Keratinocyte (primary cell): ENCODE measurements around the gene ADPGK. TPM values are rescaled to one million over a fixed set of nuclear protein-coding genes. Genes with fewer than 3 reads are reported as not detected.
"Not testable (repeated sequence)": the region's sequence is repeated elsewhere in the genome, so short reads cannot be mapped to it uniquely, and the experiment has no call there.

Source experiments
- DNase-seq: peaks from one replicate; pipeline ENCODE4 v3.0.0-alpha.2; 2011; ENCODE audit warnings: low read depth, missing footprints, low spot score
- FAIRE-seq: peaks from 2 replicates; lab custom pipeline; 2011; peaks lifted over from hg19 to GRCh38; lab: Jason Lieb, UNC
- H2AFZ ChIP-seq: 2 replicates; pipeline ENCODE4 v1.6.0; 2012; ENCODE audit warnings: low read length, control low read depth, inconsistent platforms; ENCODE audit not compliant: control insufficient read depth
- H3K27ac ChIP-seq: 2 replicates; pipeline ENCODE4 v1.5.1; 2011; ENCODE audit warnings: low read length; ENCODE audit not compliant: control insufficient read depth, insufficient read depth
- H3K27me3 ChIP-seq: 3 replicates; pipeline ENCODE4 v1.6.0; 2011; ENCODE audit warnings: low read length; ENCODE audit not compliant: control insufficient read depth, insufficient read depth; ENCODE audit errors: extremely low read depth
- H3K36me3 ChIP-seq, 2 experiments: 2 replicates in 1 of 2; 3 replicates in 1 of 2; pipeline ENCODE4 v1.5.1; 2011; ENCODE audit warnings: low read length in 2 of 2, mild to moderate bottlenecking in 1 of 2; ENCODE audit not compliant: control insufficient read depth in 2 of 2, insufficient read depth in 2 of 2; ENCODE audit errors: extremely low read depth in 1 of 2
- H3K4me1 ChIP-seq: 3 replicates; pipeline ENCODE4 v1.5.1; 2011; ENCODE audit warnings: low read length; ENCODE audit not compliant: control insufficient read depth, insufficient read depth; ENCODE audit errors: extremely low read depth
- H3K4me2 ChIP-seq: 3 replicates; pipeline ENCODE4 v1.6.0; 2011; ENCODE audit warnings: low read depth, low read length; ENCODE audit not compliant: control insufficient read depth, insufficient read depth; ENCODE audit errors: extremely low read depth
- H3K4me3 ChIP-seq, 3 experiments: fragments of 200-600 bp in 1 of 3; sonication (generic) in 1 of 3; 2 replicates in 2 of 3; 3 replicates in 1 of 3; pipeline ENCODE4 v1.5.1; 2011 to 2016; ENCODE audit warnings: low read length in 3 of 3, mild to moderate bottlenecking in 3 of 3, control low read depth in 2 of 3, inconsistent platforms in 1 of 3, low read depth in 1 of 3, mixed read lengths in 1 of 3, mixed run types in 1 of 3, moderate library complexity in 1 of 3; ENCODE audit not compliant: control insufficient read depth in 2 of 3, insufficient read depth in 2 of 3; ENCODE audit errors: extremely low read depth in 1 of 3
- H3K79me2 ChIP-seq: 2 replicates; pipeline ENCODE4 v1.6.0; 2012; ENCODE audit warnings: low read length; ENCODE audit not compliant: control insufficient read depth, insufficient read depth
- H3K9ac ChIP-seq: 3 replicates; pipeline ENCODE4 v1.6.0; 2011; ENCODE audit warnings: low read length; ENCODE audit not compliant: control insufficient read depth, insufficient read depth; ENCODE audit errors: extremely low read depth
- H3K9me1 ChIP-seq: 3 replicates; pipeline ENCODE4 v1.6.0; 2011; ENCODE audit warnings: low read length; ENCODE audit not compliant: control insufficient read depth, insufficient read depth; ENCODE audit errors: extremely low read depth
- H3K9me3 ChIP-seq: 2 replicates; pipeline ENCODE4 v1.5.1; 2012; ENCODE audit warnings: low read depth, low read length; ENCODE audit not compliant: control insufficient read depth
- H4K20me1 ChIP-seq: 3 replicates; pipeline ENCODE4 v1.6.0; 2011; ENCODE audit warnings: low read length; ENCODE audit not compliant: control insufficient read depth, insufficient read depth; ENCODE audit errors: extremely low read depth
- EZH2 ChIP-seq: IDR thresholded peaks from one replicate; pipeline ENCODE4 v1.6.1; 2012; ENCODE audit warnings: inconsistent platforms, mild to moderate bottlenecking, low read length, moderate library complexity
- dilution Hi-C: fragments of 300-500 bp; cut with MboI; formaldehyde crosslinking; loops from one replicate; pipeline ENCODE4 v1.7.0; 2020; ENCODE audit warnings: low sequenced_read_pairs; ENCODE audit not compliant: extremely low pct_ligation_motif_present
- polyA plus RNA-seq, 5 experiments: library from polyadenylated mRNA; depleted of rRNA in 3 of 5; stranded (reverse) in 3 of 5; stranded (forward) in 1 of 5; unstranded in 1 of 5; fragments of >200 nt; gene quantifications; 1 replicate in 1 of 5; 2 replicates in 3 of 5; 3 replicates in 1 of 5; pipeline versions ENCODE4 v1.2.1 to v1.2.3, GENCODE V29; 2011 to 2012; ENCODE audit warnings: missing spikeins in 2 of 5, low read depth in 1 of 5, low replicate concordance in 1 of 5
- TF ChIP-seq, protein P1 (sequence below), 3 experiments: IDR thresholded peaks in 1 of 3; conservative IDR thresholded peaks in 1 of 3; optimal IDR thresholded peaks in 1 of 3; 2 replicates in 2 of 3; 3 replicates in 1 of 3; pipeline versions ENCODE3 to v1.5.1; 2011; ENCODE audit warnings: low read length in 3 of 3, mild to moderate bottlenecking in 3 of 3, moderate library complexity in 2 of 3, control low read depth in 1 of 3, inconsistent platforms in 1 of 3; ENCODE audit not compliant: insufficient read depth in 2 of 3; ENCODE audit errors: extremely low read depth in 1 of 3

The ADPGK gene
- polyA plus RNA-seq, 1 donor (not counting 4 experiments of a cell fraction or from before 2014, with no cell fraction given) = 62.3 TPM

DNA sequence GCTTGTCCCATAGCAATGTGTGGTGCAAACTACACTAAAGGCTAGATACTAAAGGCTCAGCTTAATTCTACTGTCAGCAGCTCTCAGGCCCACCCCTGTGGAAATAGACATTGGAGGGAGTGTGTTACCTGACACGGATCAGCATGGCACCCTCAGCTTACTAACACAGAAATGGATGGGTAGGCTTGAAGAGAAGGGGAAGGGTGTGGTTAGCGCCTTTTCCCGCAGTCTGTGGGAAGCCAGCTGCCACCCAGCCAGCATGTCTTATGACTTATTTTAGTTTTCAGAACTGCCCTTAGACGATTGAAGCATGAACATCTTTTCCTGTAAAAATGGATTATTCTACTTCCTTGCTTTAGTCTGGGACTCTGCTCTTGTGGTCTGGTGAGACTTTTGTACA lies 25.8 kb upstream of the ADPGK start:
- H3K4me1 ChIP-seq = no peaks in the 10 kb centered on the region
- no peak overlapping the region for H2AFZ ChIP-seq
- no peaks in the 10 kb centered on the region for H4K20me1 ChIP-seq
- no peak overlapping the region for H3K4me2 ChIP-seq
- H3K9me1 ChIP-seq = no peaks in the 10 kb centered on the region
- no peak overlapping the region for H3K9ac ChIP-seq
- DNase-seq (no peak), FAIRE-seq (no peak)
- no peak overlapping the region for H3K27ac ChIP-seq
- no peaks in the 10 kb centered on the region for H3K9me3 ChIP-seq
- TF ChIP-seq, protein P1, sequence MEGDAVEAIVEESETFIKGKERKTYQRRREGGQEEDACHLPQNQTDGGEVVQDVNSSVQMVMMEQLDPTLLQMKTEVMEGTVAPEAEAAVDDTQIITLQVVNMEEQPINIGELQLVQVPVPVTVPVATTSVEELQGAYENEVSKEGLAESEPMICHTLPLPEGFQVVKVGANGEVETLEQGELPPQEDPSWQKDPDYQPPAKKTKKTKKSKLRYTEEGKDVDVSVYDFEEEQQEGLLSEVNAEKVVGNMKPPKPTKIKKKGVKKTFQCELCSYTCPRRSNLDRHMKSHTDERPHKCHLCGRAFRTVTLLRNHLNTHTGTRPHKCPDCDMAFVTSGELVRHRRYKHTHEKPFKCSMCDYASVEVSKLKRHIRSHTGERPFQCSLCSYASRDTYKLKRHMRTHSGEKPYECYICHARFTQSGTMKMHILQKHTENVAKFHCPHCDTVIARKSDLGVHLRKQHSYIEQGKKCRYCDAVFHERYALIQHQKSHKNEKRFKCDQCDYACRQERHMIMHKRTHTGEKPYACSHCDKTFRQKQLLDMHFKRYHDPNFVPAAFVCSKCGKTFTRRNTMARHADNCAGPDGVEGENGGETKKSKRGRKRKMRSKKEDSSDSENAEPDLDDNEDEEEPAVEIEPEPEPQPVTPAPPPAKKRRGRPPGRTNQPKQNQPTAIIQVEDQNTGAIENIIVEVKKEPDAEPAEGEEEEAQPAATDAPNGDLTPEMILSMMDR (optimal IDR thresholded peaks at IDR 0.05 in 1 of 3, IDR thresholded peaks at IDR 0.05 in 1 of 3, conservative IDR thresholded peaks at IDR 0.05 in 1 of 3; ENCODE audit: extremely low read depth in 1 of 3, insufficient read depth in 2 of 3, low read length in 3 of 3) = no peak
- TF ChIP-seq EZH2 = no peak
- H3K27me3 ChIP-seq = peaks cover 6% of the 10 kb centered on the region
- dilution Hi-C loops = no loop called here
- H3K4me3 ChIP-seq = no peak overlapping the region
- H3K36me3 ChIP-seq = no peaks in the 10 kb centered on the region
- no peaks in the 10 kb centered on the region for H3K79me2 ChIP-seq

- H3K9me3 ChIP-seq, H3K27ac ChIP-seq, DNase-seq, H3K9me1 ChIP-seq, dilution Hi-C loops, H2AFZ ChIP-seq, H3K36me3 ChIP-seq, H4K20me1 ChIP-seq, H3K9ac ChIP-seq, H3K4me1 ChIP-seq, H3K4me2 ChIP-seq, H3K4me3 ChIP-seq, H3K79me2 ChIP-seq, FAIRE-seq: not testable (repeated sequence)
- H3K27me3 ChIP-seq = peaks cover 11% of the 10 kb centered on the region
Observed at GRCh38 chr15:72807346-72807745, 23.8 kb upstream of the ADPGK start.

- peaks cover 11% of the 10 kb centered on the region for H3K27me3 ChIP-seq
- no peak for FAIRE-seq
Observed at GRCh38 chr15:72803006-72803405, 19.4 kb upstream of the ADPGK start.

More at GRCh38 chr15:72803006-72803405, 19.4 kb upstream of the ADPGK start:
- Histone ChIP-seq H3K27ac (no peak overlapping the region), H3K4me2 (no peak overlapping the region), H4K20me1 (no peaks in the 10 kb centered on the region), H2AFZ (no peak overlapping the region), H3K79me2 (no peaks in the 10 kb centered on the region), H3K9me1 (no peaks in the 10 kb centered on the region), H3K36me3 (no peaks in the 10 kb centered on the region), H3K9me3 (no peaks in the 10 kb centered on the region), H3K9ac (no peak overlapping the region), H3K4me1 (no peaks in the 10 kb centered on the region), H3K4me3 (no peak overlapping the region)
- TF ChIP-seq, protein P1 (optimal IDR thresholded peaks at IDR 0.05 in 1 of 3, IDR thresholded peaks at IDR 0.05 in 1 of 3, conservative IDR thresholded peaks at IDR 0.05 in 1 of 3; ENCODE audit: extremely low read depth in 1 of 3, insufficient read depth in 2 of 3, low read length in 3 of 3) = no peak
- no peak for TF ChIP-seq EZH2
- DNase-seq = no peak
- dilution Hi-C loops = no loop called here
